Measurements from ENCODE around the gene SFMBT1.

SFMBT1 gene

GRCh38 chr3:52979190-52979983 is 66.5 kb downstream of the SFMBT1 start:
- Histone ChIP-seq H3K27ac (no peak overlapping the region), H3K36me3 (replicated peaks) (no peaks in the 10 kb centered on the region), H3K4me3 (ENCODE audit: low read depth, low read length) (no peak overlapping the region), H3K27me3 (replicated peaks) (no peaks in the 10 kb centered on the region)
- TF ChIP-seq CTCF (IDR thresholded peaks at IDR 0.05; ENCODE audit: low read depth, low read length, missing control alignments), result no peak
- in situ Hi-C loops (cut with HindIII; ENCODE audit: low pct_ligation_motif_present, low sequenced_read_pairs), result no loop called here
- DNase-seq, result no peak

GRCh38 chr3:52978109-52978754 is 67.6 kb downstream of the SFMBT1 start:
- no peak for DNase-seq
- in situ Hi-C loops (cut with HindIII; ENCODE audit: low pct_ligation_motif_present, low sequenced_read_pairs), result no loop called here
- Histone ChIP-seq H3K27me3 (replicated peaks) (no peaks in the 10 kb centered on the region), H3K36me3 (replicated peaks) (no peaks in the 10 kb centered on the region), H3K27ac (no peak overlapping the region), H3K4me3 (ENCODE audit: low read depth, low read length) (no peak overlapping the region)
- TF ChIP-seq CTCF (IDR thresholded peaks at IDR 0.05; ENCODE audit: low read depth, low read length, missing control alignments), result no peak

- no peak for TF ChIP-seq CTCF (IDR thresholded peaks at IDR 0.05; ENCODE audit: low read depth, low read length, missing control alignments)
- in situ Hi-C loops (cut with HindIII; ENCODE audit: low pct_ligation_motif_present, low sequenced_read_pairs), result no loop called here
- no peak overlapping the region for H3K4me3 ChIP-seq (ENCODE audit: low read depth, low read length)
- no peaks in the 10 kb centered on the region for H3K27me3 ChIP-seq (replicated peaks)
- no peak overlapping the region for H3K27ac ChIP-seq
- no peaks in the 10 kb centered on the region for H3K36me3 ChIP-seq (replicated peaks)
- DNase-seq, result no peak
Observed at GRCh38 chr3:52973806-52974205, 72.1 kb downstream of the SFMBT1 start.

- no peak overlapping the region for H3K27ac ChIP-seq
- DNase-seq, result no peak
- H3K27me3 ChIP-seq (replicated peaks), result no peaks in the 10 kb centered on the region
- TF ChIP-seq CTCF (IDR thresholded peaks at IDR 0.05; ENCODE audit: low read depth, low read length, missing control alignments), result no peak
- H3K36me3 ChIP-seq (replicated peaks), result no peaks in the 10 kb centered on the region
- H3K4me3 ChIP-seq (ENCODE audit: low read depth, low read length), result no peak overlapping the region
- in situ Hi-C loops (cut with HindIII; ENCODE audit: low pct_ligation_motif_present, low sequenced_read_pairs), result no loop called here
Observed at GRCh38 chr3:52971895-52972294, 74.0 kb downstream of the SFMBT1 start.

- in situ Hi-C loops (cut with HindIII; ENCODE audit: low pct_ligation_motif_present, low sequenced_read_pairs), result no loop called here
- Histone ChIP-seq H3K27me3 (replicated peaks) (no peaks in the 10 kb centered on the region), H3K4me3 (ENCODE audit: low read depth, low read length) (no peak overlapping the region), H3K27ac (no peak overlapping the region), H3K36me3 (replicated peaks) (no peaks in the 10 kb centered on the region)
- no peak for TF ChIP-seq CTCF (IDR thresholded peaks at IDR 0.05; ENCODE audit: low read depth, low read length, missing control alignments)
- no peak for DNase-seq
Observed at GRCh38 chr3:52967398-52967797, 78.5 kb downstream of the SFMBT1 start.
